ENCODE data around the gene FNDC10.

The FNDC10 gene

GRCh38 chr1:1622788-1623094, 22.8 kb upstream of the FNDC10 start:
- H3K4me3 ChIP-seq (ENCODE audit: low read depth, low read length), result no peak overlapping the region
- no peak for TF ChIP-seq CTCF (IDR thresholded peaks at IDR 0.05; ENCODE audit: low read depth, low read length)

- TF ChIP-seq CTCF (IDR thresholded peaks at IDR 0.05; ENCODE audit: low read depth, low read length), result no peak
- H3K4me3 ChIP-seq (ENCODE audit: low read depth, low read length), result no peak overlapping the region
Measured at GRCh38 chr1:1622010-1622787, 22.3 kb upstream of the FNDC10 start.

DNA sequence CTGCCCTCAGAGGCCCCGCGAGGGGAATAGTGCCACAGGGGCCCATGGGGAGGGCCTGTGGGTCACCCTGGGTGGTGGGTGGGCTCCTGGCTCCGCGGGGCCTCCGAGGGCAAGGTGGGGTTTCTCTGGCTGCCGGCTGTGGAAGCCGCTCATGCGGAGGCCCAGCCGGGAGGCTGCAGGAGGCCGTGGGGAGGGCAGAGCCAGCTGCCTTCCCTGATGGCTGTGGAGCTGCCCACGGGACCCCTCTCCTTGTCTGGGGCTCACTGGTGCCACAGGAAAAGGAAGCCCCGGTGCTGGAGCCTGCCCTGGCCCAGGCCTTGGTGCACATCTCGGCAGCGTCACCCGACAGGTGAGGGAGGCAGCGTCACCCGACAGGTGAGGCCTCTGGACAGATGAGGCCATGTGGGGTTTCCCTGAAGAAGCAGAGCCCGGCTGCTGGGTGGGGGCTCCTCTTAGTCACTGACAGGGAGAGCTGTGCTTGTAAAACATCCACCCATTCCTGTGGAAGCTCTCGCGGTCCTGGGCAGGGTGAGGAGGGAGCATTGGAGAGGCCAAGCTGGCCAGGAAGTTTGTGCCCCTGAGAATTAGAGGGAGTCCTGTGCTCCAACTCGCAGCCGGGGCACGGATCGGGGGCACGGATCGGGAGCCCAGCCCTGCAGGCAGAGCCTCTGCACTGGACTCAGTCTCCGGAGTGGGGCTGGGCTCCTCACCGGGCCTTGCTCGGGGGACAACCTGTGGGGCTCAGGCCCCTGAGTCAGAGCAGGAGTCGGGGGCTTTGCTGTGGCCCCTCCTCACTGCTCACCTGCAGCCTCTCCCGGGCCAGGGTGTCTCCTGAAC, 21.5 kb upstream of the FNDC10 start:
- no peak overlapping the region for H3K4me3 ChIP-seq (ENCODE audit: low read depth, low read length)
- TF ChIP-seq CTCF (IDR thresholded peaks at IDR 0.05; ENCODE audit: low read depth, low read length), result no peak

DNA sequence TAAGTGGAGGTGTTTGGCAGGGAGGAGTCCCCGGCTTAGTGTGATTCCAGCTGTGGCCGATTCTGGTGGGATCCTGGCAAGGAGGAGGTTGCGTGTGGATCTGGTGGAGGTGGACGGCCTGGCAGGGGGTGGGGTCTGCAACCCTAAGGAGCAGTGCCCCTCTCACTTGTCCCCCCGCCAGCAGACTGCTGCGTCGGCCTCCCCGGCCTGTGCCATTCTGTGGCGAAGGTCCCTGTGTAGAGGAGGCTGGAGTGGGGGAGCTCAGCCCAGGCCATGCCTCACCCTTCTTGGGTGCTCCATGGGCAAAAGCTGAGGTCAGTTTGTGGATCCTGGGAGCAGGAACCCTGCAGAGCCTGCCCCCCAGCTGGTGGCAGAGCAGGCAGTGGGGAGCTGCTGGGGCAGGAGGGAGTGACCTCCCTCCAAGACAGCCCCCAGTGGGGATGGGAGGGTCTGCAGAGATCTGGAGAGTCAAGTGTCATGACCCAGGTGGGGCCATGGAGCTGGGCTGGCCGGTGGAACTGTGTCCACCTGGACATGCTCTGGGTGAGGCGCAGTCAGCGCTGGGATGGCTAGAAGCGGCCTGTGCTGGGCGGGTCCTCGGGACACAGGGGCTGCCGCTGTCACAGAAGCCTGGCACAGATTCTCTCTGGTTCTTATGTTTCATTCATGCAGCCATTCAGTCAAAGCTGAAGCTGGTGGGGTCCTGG, 20.7 kb upstream of the FNDC10 start:
- no peak overlapping the region for H3K4me3 ChIP-seq (ENCODE audit: low read depth, low read length)
- TF ChIP-seq CTCF (IDR thresholded peaks at IDR 0.05; ENCODE audit: low read depth, low read length), result no peak

- H3K4me3 ChIP-seq (ENCODE audit: low read depth, low read length), result no peak overlapping the region
- TF ChIP-seq CTCF (IDR thresholded peaks at IDR 0.05; ENCODE audit: low read depth, low read length), result no peak
Measured at GRCh38 chr1:1619917-1620361, 20.0 kb upstream of the FNDC10 start.

DNA sequence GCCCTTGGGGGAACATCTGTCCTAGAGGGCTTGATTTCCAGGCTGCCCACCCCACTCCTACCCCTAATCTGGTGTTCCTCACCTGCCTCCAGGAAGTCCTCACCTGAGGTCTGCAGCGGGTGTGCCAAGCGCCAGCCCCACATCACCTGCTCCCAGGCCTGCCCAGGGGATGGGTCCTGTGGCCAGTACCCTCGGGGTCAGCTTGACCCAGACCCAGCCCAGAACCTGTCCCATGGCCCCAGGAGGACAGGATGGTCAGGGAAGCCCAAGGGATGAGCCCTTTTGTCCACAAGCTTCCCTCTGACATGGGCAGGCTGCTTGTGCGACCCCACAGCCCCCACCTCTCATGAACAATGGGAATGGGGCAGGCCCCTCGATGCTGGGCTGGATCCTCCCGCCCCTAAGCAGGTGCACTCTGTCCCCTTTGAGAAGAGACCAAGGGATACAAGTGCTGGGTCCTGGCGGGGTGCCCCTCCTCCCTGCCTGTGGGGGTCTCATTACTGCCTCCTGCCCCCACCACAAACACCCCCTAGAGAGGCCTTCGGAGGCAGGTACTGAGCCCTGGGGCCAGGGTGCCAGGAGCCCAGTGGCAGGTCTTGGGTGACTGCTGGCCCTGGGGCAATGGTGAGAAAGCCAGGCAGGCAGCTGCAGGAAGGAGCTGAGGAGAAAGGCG, 18.6 kb upstream of the FNDC10 start:
- no peak overlapping the region for H3K4me3 ChIP-seq (ENCODE audit: low read depth, low read length)
- TF ChIP-seq CTCF (IDR thresholded peaks at IDR 0.05; ENCODE audit: low read depth, low read length), result no peak

All from WI38 (cell line).